ENCODE data around the gene LKAAEAR1. TPM values are rescaled to one million over a fixed set of nuclear protein-coding genes. Genes with fewer than 3 reads are reported as not detected.

LKAAEAR1 gene
- total and polyA plus RNA-seq, 2 of the 13 experiments (the other 11 are each of a cell fraction or from before 2014, with no cell fraction given): not detected

- TF ChIP-seq ATF5 (CRISPR knock-in tag; IDR thresholded peaks at IDR 0.05; ENCODE audit: low read depth): peak; percentile 75; the same call in 1 of the 2 replicates
- no peak for TF ChIP-seq CCAR2 (optimal IDR thresholded peaks at IDR 0.05; ENCODE audit: low read depth, low read length)
- no peak for TF ChIP-seq KLF11 (CRISPR knock-in tag; IDR thresholded peaks at IDR 0.05)
- no peak for TF ChIP-seq CCDC6 (CRISPR knock-in tag; IDR thresholded peaks at IDR 0.05)
- no peak for TF ChIP-seq HMGA1 (CRISPR knock-in tag; conservative IDR thresholded peaks at IDR 0.05)
- TF ChIP-seq CBX5 (CRISPR knock-in tag; IDR thresholded peaks at IDR 0.05; ENCODE audit: borderline replicate concordance): no peak
- no peak for TF ChIP-seq DRAP1 (CRISPR knock-in tag; IDR thresholded peaks at IDR 0.05)
- no peak for TF ChIP-seq GMEB1 (CRISPR knock-in tag; IDR thresholded peaks at IDR 0.05; ENCODE audit: borderline replicate concordance)
- TF ChIP-seq FOXA1 (IDR thresholded peaks at IDR 0.05): no peak
- no peak for TF ChIP-seq FOXA1 (CRISPR knock-in tag; IDR thresholded peaks at IDR 0.05)
- peak; percentile 61; the same call in 1 of the 2 replicates for TF ChIP-seq TRAFD1 (CRISPR knock-in tag; IDR thresholded peaks at IDR 0.05; ENCODE audit: borderline replicate concordance)
- TF ChIP-seq ZNF317 (CRISPR knock-in tag; IDR thresholded peaks at IDR 0.05): no peak
- no peak for TF ChIP-seq TRIM22 (IDR thresholded peaks at IDR 0.05)
- TF ChIP-seq ZNF510 (CRISPR knock-in tag; IDR thresholded peaks at IDR 0.05; ENCODE audit: low read depth): 0 out of 2 replicates have a peak, but pooled peaks have one; percentile 58
- no peak for TF ChIP-seq MBNL3 (CRISPR knock-in tag; conservative IDR thresholded peaks at IDR 0.05)
- no peak for TF ChIP-seq ZNF441 (CRISPR knock-in tag; IDR thresholded peaks at IDR 0.05; ENCODE audit: borderline replicate concordance)
- no peak for TF ChIP-seq TFE3 (CRISPR knock-in tag; IDR thresholded peaks at IDR 0.05)
- TF ChIP-seq ZNF101 (CRISPR knock-in tag; IDR thresholded peaks at IDR 0.05; ENCODE audit: borderline replicate concordance, low read depth): no peak
- no peak for TF ChIP-seq HHEX (CRISPR knock-in tag; IDR thresholded peaks at IDR 0.05)
- no peak for TF ChIP-seq E2F1 (CRISPR knock-in tag; IDR thresholded peaks at IDR 0.05)
- no peak for TF ChIP-seq FOXP1 (IDR thresholded peaks at IDR 0.05)
- no peak for TF ChIP-seq FOXP1 (CRISPR knock-in tag; IDR thresholded peaks at IDR 0.05)
- peak; percentile 21; the same call in 1 of the 2 replicates for TF ChIP-seq TBX2 (CRISPR knock-in tag; IDR thresholded peaks at IDR 0.05; ENCODE audit: borderline replicate concordance)
- peak; percentile 37; the same call in 1 of the 2 replicates for TF ChIP-seq ZNF225 (CRISPR knock-in tag; IDR thresholded peaks at IDR 0.05)
These were observed 20.0 kb downstream of the LKAAEAR1 start (continued) for GRCh38 chr20:64064145-64064698.

Data from HepG2 (cell line).